Ascending aorta (tissue), 2 donors: ENCODE results near the gene EFCC1. TPM values are rescaled to one million over a fixed set of nuclear protein-coding genes. Genes with fewer than 3 reads are reported as not detected.
A peak's percentile ranks its signal among the peaks of the same experiment; 100 is the strongest.
"Not testable (repeated sequence)": the region's sequence is repeated elsewhere in the genome, so short reads cannot be mapped to it uniquely, and the experiment has no call there.

Experiments
- DNase-seq, 2 donors: peaks; one replicate each; pipeline ENCODE4 v3.0.0-alpha.2; 2019; ENCODE audit warnings: low spot score in 2 of 2
- H3K27ac ChIP-seq, 2 donors: fragments of 200-600 bp; sonication (generic); one replicate each; pipeline ENCODE4 v1.5.1; 2016 to 2017; ENCODE audit warnings: mild to moderate bottlenecking in 1 of 2
- H3K27me3 ChIP-seq: fragments of 200-600 bp; sonication (generic); one replicate; pipeline ENCODE4 v1.5.1; 2017
- H3K36me3 ChIP-seq, 2 donors: fragments of 200-600 bp; sonication (generic); one replicate each; pipeline ENCODE4 v1.5.1; 2016
- H3K4me1 ChIP-seq, 2 donors: fragments of 200-600 bp; sonication (generic); one replicate each; pipeline ENCODE4 v1.5.1; 2016 to 2017; ENCODE audit warnings: mild to moderate bottlenecking in 1 of 2
- H3K4me3 ChIP-seq, 2 donors: fragments of 200-600 bp; sonication (generic); one replicate each; pipeline ENCODE4 v1.5.1; 2016 to 2017; ENCODE audit warnings: mild to moderate bottlenecking in 1 of 2
- H3K9me3 ChIP-seq, 2 donors: fragments of 200-600 bp; sonication (generic); one replicate each; pipeline ENCODE4 v1.5.1; 2016
- intact Hi-C: fragments of 100-400 bp; cut with DNase I; formaldehyde crosslinking; loops from one replicate; pipeline ENCODE4 v1.15.1; 2023
- total RNA-seq: library from RNA; depleted of rRNA; stranded (reverse); fragments of >200 nt; gene quantifications from one replicate; pipeline ENCODE4 v1.1.0, GENCODE V29; 2016
- TF ChIP-seq, protein P1 (sequence below), 3 experiments: fragments of 200-600 bp in 2 of 3; fragments of 450-650 bp in 1 of 3; sonication (generic) in 2 of 3; IDR thresholded peaks; one replicate each; pipeline ENCODE4 v1.5.1; 2016 to 2019; ENCODE audit warnings: antibody characterized with exemption in 3 of 3, mild to moderate bottlenecking in 1 of 3, moderate library complexity in 1 of 3

Gene EFCC1
- total RNA-seq, 1 donor from 2014 or later, result 3.6 TPM

DNA sequence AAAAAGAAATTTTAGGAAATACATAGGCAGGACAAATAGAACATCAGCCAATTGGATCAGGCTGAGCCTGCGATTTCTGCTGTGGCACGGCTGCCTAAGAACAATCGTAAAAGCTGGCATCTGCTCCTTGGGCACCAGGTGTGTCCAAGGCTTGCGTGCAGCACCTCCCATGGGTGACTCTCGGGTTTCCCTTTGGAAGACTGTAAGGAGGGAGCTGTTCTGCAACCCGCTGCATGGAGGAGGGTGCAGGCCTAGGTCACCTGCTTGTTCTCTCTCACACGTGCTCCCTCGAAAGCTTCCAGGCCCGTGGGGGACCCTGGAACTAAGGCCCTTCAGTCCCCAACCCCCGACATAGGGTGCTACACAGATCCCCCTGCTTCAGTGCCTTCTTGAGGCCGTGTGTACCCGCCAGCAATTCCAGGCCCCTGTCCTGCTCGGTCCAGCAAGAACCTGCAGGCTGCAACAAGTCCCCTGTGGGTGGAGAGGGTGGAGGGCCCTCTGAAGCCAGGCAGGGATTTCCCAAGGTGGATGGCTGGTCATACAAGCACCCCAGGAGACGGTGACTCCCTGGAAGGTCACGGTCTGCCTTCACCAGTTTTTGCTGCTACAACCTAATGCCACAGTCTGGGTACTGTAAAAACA is 62.9 kb downstream of the EFCC1 start:
- no peak overlapping the region for H3K27ac ChIP-seq
- peaks cover 0 to 2% of the 10 kb centered on the region in 2 donors for H3K4me1 ChIP-seq
- H3K4me3 ChIP-seq, result no peak overlapping the region
- DNase-seq, result no peak
- intact Hi-C loops, result no loop called here
- H3K36me3 ChIP-seq, result no peaks in the 10 kb centered on the region
- H3K9me3 ChIP-seq, result no peaks in the 10 kb centered on the region
- no peaks in the 10 kb centered on the region for H3K27me3 ChIP-seq
- TF ChIP-seq, protein P1, sequence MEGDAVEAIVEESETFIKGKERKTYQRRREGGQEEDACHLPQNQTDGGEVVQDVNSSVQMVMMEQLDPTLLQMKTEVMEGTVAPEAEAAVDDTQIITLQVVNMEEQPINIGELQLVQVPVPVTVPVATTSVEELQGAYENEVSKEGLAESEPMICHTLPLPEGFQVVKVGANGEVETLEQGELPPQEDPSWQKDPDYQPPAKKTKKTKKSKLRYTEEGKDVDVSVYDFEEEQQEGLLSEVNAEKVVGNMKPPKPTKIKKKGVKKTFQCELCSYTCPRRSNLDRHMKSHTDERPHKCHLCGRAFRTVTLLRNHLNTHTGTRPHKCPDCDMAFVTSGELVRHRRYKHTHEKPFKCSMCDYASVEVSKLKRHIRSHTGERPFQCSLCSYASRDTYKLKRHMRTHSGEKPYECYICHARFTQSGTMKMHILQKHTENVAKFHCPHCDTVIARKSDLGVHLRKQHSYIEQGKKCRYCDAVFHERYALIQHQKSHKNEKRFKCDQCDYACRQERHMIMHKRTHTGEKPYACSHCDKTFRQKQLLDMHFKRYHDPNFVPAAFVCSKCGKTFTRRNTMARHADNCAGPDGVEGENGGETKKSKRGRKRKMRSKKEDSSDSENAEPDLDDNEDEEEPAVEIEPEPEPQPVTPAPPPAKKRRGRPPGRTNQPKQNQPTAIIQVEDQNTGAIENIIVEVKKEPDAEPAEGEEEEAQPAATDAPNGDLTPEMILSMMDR (IDR thresholded peaks at IDR 0.05), result no peak

- Histone ChIP-seq H3K4me1 (peaks cover 0 to 2% of the 10 kb centered on the region in 2 donors), H3K4me3 (no peak overlapping the region), H3K27me3 (no peaks in the 10 kb centered on the region), H3K36me3 (no peaks in the 10 kb centered on the region), H3K27ac (no peak overlapping the region), H3K9me3 (no peaks in the 10 kb centered on the region)
- intact Hi-C loops, result no loop called here
- TF ChIP-seq, protein P1 (IDR thresholded peaks at IDR 0.05), result no peak
- DNase-seq, result no peak
Observed at GRCh38 chr3:129065016-129065719, 64.1 kb downstream of the EFCC1 start.

DNA sequence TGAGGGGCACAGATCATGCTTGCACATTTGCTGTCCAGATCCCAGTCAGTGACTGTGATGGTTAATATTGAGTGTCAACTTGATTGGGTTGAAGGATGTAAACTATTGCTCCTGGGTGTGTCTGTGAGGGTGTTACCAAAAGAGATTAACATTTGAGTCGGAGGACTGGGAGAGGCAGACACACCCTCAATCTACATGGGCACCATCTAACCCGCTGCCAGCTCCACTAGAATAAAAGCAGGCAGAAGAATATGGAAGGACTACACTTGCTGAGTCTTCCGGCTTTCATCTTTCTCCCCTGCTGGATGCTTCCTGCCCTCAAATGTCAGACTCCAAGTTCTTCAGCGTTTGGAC is 64.6 kb downstream of the EFCC1 start:
- Histone ChIP-seq H3K36me3 (no peaks in the 10 kb centered on the region), H3K4me1 (peaks cover 0 to 2% of the 10 kb centered on the region in 2 donors), H3K27me3 (no peaks in the 10 kb centered on the region), H3K9me3 (no peaks in the 10 kb centered on the region), H3K4me3 (no peak overlapping the region), H3K27ac (no peak overlapping the region)
- TF ChIP-seq, protein P1 (IDR thresholded peaks at IDR 0.05), result no peak
- no peak for DNase-seq
- intact Hi-C loops, result no loop called here

DNA sequence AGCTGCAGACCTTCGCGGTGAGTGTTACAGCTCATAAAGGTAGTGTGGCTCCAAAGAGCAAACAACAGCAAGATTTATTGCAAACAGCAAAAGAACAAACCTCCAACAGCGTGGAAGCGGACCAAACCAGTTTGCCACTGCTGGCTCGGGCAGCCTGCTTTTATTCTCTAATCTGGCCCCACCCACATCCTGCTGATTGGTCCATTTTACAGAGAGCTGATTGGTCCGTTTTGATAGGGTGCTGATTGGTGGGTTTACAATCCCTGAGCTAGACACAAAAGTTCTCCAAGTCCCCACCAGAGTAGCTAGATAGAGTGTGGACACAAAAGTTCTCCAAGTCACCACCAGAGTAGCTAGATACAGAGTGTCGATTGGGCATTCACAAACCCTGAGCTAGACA is 66.6 kb downstream of the EFCC1 start:
- intact Hi-C loops, H3K36me3 ChIP-seq, H3K27ac ChIP-seq, H3K27me3 ChIP-seq, DNase-seq, H3K9me3 ChIP-seq, H3K4me1 ChIP-seq: not testable (repeated sequence)
- H3K4me3 ChIP-seq, result peak overlapping the region; percentile 42 to 48

- no peaks in the 10 kb centered on the region for H3K9me3 ChIP-seq
- peaks cover 0 to 2% of the 10 kb centered on the region in 2 donors for H3K4me1 ChIP-seq
- peak overlapping the region; percentile 42 to 48 for H3K4me3 ChIP-seq
- no peaks in the 10 kb centered on the region for H3K27me3 ChIP-seq
- DNase-seq, result no peak
- intact Hi-C loops, result no loop called here
- H3K27ac ChIP-seq, result no peak overlapping the region
- H3K36me3 ChIP-seq, result no peaks in the 10 kb centered on the region
- TF ChIP-seq, protein P1 (IDR thresholded peaks at IDR 0.05), result no peak
Observed at GRCh38 chr3:129068291-129068886, 67.3 kb downstream of the EFCC1 start.

DNA sequence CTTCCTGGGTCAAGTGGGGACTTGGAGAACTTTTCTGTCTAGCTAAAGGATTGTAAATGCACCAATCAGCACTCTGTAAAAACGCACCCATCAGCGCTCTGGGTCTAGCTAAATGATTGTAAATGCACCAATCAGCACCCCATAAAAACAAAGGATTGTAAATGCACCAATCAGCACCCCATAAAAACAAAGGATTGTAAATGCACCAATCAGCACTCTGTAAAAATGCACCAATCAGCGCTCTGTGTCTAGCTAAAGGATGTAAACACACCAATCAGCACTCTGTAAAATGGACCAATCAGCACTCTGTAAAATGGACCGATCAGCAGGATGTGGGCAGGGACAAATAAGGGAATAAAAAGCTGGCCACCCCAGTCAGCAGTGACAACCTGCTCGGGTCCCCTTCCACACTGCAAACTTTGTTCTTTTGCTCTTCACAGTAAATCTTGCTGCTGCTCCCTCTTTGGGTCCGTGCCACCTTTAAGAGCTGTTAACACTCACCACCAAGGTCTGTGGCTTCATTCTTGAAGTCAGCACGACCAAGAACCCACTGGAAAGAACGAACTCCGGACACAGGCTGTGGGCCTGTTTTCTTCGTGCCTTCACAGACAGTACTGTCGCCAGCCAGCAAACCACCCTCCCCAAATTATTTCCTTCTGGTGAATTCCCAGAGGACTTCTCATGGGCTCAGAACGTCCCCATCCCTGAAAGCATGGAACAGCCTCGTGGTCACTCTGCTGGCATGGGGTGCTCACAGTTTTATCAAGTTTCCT is 68.4 kb downstream of the EFCC1 start:
- H3K27me3 ChIP-seq, H3K27ac ChIP-seq, intact Hi-C loops, H3K4me1 ChIP-seq, H3K9me3 ChIP-seq, H3K36me3 ChIP-seq, H3K4me3 ChIP-seq, DNase-seq: not testable (repeated sequence)
